Mucosa of descending colon (tissue), 3 donors: ENCODE data around the gene DLG2. TPM values are rescaled to one million over a fixed set of nuclear protein-coding genes. Genes with fewer than 3 reads are reported as not detected.
A peak's percentile ranks its signal among the peaks of the same experiment; 100 is the strongest.

Experiments
- ATAC-seq: fragments of 200-7000 bp; cut with Tn5 transposase; one replicate; pipeline ENCODE4 v1.9.1; 2020; ENCODE audit warnings: mild to moderate bottlenecking, moderate library complexity
- DNase-seq, 3 donors: peaks; one replicate each; pipeline ENCODE4 v3.0.0-alpha.2; 2020
- H3K36me3 ChIP-seq: fragments of 200-600 bp; one replicate; pipeline ENCODE4 v1.8.0; 2021; ENCODE audit warnings: low read depth, mild to moderate bottlenecking
- H3K4me1 ChIP-seq: fragments of 200-600 bp; one replicate; pipeline ENCODE4 v1.8.0; 2021; ENCODE audit warnings: low read depth, mild to moderate bottlenecking
- H3K4me3 ChIP-seq: fragments of 200-600 bp; one replicate; pipeline ENCODE4 v1.8.0; 2021; ENCODE audit warnings: mild to moderate bottlenecking
- H3K9me3 ChIP-seq: fragments of 200-600 bp; one replicate; pipeline ENCODE4 v1.8.0; 2021; ENCODE audit warnings: mild to moderate bottlenecking
- CTCF ChIP-seq: fragments of 200-600 bp; IDR thresholded peaks from one replicate; pipeline ENCODE4 v1.8.0; 2022; ENCODE audit warnings: antibody characterized with exemption, mild to moderate bottlenecking
- intact Hi-C, 2 donors: fragments of 100-400 bp; cut with DNase I in 1 of 2; cut with micrococcal nuclease in 1 of 2; formaldehyde crosslinking; loops; one replicate each; pipeline versions ENCODE4 v1.11.0 to v1.11.1; 2022; cut with DNase I, micrococcal nuclease
- total RNA-seq, 3 donors: library from RNA; stranded (reverse); fragmentation: NEBNext Ultra II Directional in 2 of 3; extraction: Animal tissue kit (Norgen Biotek cat#: 25700) in 2 of 3; gene quantifications; one replicate each; pipeline versions ENCODE4 v1.2.1 to v1.2.4, GENCODE V29; 2021 to 2023
- donor health status: DM: no; HTN: no; CAD: no; lungs with moderate emphysema.
- donor health status: DM: no; HTN: no; CAD: no.
- donor health status: DM: no; HTN: yes; CAD: no.

The DLG2 gene
- total RNA-seq, 3 donors from 2014 or later = 2.1 to 11.1 (median 2.4) TPM

- Histone ChIP-seq H3K9me3 (no peaks in the 10 kb centered on the region), H3K4me3 (no peak overlapping the region), H3K4me1 (no peaks in the 10 kb centered on the region), H3K36me3 (no peaks in the 10 kb centered on the region)
- no peak for TF ChIP-seq CTCF
- DNase-seq (no peak), ATAC-seq (no peak)
- intact Hi-C loops = no loop called here
Observed at GRCh38 chr11:84455691-84456090, 1171.5 kb downstream of the DLG2 start.

GRCh38 chr11:84452211-84452610 is 1174.9 kb downstream of the DLG2 start:
- Histone ChIP-seq H3K4me1 (no peaks in the 10 kb centered on the region), H3K4me3 (no peak overlapping the region), H3K36me3 (no peaks in the 10 kb centered on the region), H3K9me3 (no peaks in the 10 kb centered on the region)
- no peak for DNase-seq
- intact Hi-C loops = no loop called here
- ATAC-seq = no peak
- no peak for TF ChIP-seq CTCF

GRCh38 chr11:84438565-84438964 is 1188.6 kb downstream of the DLG2 start:
- intact Hi-C loops = no loop called here
- DNase-seq (no peak), ATAC-seq (no peak)
- no peaks in the 10 kb centered on the region for H3K4me1 ChIP-seq
- H3K4me3 ChIP-seq = no peak overlapping the region
- H3K9me3 ChIP-seq = no peaks in the 10 kb centered on the region
- TF ChIP-seq CTCF = no peak
- H3K36me3 ChIP-seq = no peaks in the 10 kb centered on the region

DNA sequence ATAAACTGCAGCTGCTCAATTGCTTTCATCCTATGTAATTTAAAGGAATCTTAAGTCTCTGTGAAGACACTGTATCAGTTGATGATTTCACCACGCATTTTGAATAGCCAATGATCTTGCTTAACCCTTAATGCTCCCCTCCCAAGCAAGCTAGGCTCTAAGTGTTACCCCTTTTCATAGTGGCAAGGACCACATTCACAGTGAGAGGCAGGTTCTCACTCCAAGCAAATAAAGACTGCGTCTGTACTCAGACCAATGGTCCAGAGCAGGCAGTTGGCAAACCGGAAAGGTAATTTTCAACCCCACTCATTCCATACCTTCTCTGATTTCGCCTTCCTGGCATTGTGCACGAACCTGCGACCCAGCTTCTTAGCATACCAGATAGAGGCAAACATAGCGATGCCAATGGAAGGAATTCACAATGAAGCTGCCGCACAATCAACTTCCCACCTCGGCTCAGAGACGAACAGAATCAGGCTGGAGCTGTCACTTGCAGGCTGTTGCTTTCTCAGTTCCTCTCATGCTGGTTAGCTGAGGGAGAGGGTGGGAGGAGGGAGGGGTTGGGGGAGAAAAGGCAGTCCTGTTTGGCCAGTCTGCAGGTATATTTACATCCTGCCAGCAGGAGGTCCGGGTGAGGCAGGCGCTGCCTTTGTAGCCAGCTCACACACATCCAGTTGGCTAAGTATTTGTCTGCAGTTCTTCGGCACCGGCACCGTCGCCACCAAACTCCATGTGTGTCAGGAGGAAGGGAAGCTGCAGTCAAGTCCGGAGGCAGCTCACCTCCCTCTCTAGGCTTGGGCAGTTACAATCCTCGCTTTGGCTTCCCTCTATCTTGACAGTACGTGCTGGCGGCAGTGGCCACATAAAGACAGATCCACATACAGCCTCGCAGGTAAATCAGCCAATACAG is 1189.8 kb downstream of the DLG2 start:
- peak; percentile 45 for ATAC-seq
- no peak for TF ChIP-seq CTCF
- H3K9me3 ChIP-seq = no peaks in the 10 kb centered on the region
- DNase-seq = peak in 1 of 3 donors; percentile 4
- intact Hi-C loops = no loop called here
- no peaks in the 10 kb centered on the region for H3K36me3 ChIP-seq
- no peak overlapping the region for H3K4me3 ChIP-seq
- no peaks in the 10 kb centered on the region for H3K4me1 ChIP-seq

GRCh38 chr11:84430661-84431060 is 1196.5 kb downstream of the DLG2 start:
- TF ChIP-seq CTCF = no peak
- Histone ChIP-seq H3K4me1 (no peaks in the 10 kb centered on the region), H3K36me3 (no peaks in the 10 kb centered on the region), H3K9me3 (no peaks in the 10 kb centered on the region), H3K4me3 (no peak overlapping the region)
- no peak for ATAC-seq
- no peak for DNase-seq
- intact Hi-C loops = no loop called here
